ENCODE data around the gene LCE1C.

LCE1C gene, protein sequence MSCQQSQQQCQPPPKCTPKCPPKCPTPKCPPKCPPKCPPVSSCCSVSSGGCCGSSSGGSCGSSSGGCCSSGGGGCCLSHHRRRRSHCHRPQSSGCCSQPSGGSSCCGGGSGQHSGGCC

DNA sequence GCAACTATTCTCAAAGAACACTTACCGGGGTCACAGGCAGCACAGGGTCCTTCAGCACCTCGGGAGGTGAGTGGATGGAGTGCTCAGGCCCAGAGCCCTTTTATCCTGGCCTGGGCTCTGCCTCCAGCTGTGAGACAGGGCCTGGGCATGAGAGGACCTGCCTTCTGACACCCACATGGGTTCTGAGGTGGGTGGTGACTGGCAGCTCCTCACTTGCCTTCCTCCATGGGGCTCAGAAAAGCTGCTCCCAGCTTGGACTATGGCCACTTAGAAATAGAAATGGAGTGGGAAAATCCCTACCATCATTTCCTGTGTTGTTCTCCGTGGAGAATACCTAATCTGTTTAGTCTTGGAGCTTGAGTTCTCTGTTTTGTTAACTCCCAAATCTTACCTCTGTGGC, at the start of gene LCE1C:
TSS of gene LCE1C (minus strand) at position 76 of the 400 bp plus-strand sequence. CDS start 1,173 bp downstream, outside the sequence.
- DNase-seq = no peak

DNA sequence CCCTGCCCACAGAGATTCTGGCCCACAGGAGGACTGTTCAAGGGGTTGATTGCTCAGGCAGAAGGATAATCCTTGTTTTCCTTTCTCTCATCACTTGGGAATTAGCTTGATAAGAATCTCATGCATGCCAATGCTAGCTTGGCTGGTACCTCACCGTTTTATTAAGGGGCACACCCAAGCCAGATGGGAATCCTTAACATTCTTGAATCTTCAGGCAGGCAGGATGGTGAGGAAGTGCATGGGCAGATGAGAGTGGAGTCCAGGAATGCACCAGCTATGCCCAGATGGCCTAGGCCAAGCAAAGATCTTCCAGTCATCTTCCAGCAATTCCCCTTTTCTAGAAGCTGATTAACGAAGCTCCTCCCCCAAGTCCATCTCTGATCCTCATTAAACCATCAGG, 49.2 kb upstream of the LCE1C start:
- DNase-seq = no peak

DNA sequence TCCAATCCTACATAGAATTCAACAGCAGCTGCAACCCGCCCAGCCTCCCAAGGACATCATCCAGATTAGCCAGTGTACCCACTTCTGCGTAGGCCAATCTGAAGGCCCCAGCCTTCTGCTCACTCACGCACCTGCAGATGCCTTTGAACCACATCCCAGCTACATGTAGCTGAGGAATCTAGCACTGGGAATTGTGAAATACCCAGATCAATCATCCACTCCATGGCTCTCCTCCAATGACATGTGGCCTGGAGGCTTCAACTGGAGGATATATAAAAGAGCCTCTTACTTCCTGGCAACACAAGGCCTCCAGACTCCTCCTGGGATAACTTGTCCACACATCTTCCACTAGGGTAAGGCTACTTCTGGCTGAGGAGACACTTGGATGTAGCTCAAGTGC, 36.1 kb upstream of the LCE1C start, which contains the start of gene LCE6A:
TSS of gene LCE6A (plus strand) at position 301 of the 400 bp plus-strand sequence. CDS start 665 bp downstream, outside the sequence.
- DNase-seq = no peak

DNA sequence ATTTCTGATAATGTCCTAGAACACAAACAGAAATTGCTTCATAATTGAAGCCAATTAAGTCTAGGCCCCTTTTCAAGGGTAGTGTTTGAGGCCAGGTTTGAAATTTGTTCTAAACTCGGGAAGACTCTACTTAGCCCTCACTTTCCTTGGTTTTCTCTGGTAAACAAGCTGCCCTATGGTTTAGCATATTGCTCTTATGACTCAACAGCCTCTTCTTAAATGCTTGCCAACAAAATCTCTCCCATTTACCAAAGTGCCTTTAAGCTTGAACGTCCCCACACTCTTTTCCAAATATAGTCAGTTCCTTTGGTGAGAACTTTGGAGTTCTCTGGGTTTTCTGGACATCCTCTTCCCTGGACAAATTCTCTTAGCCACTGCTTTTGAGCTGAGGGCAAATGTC, 30.4 kb upstream of the LCE1C start:
- DNase-seq = no peak

DNA sequence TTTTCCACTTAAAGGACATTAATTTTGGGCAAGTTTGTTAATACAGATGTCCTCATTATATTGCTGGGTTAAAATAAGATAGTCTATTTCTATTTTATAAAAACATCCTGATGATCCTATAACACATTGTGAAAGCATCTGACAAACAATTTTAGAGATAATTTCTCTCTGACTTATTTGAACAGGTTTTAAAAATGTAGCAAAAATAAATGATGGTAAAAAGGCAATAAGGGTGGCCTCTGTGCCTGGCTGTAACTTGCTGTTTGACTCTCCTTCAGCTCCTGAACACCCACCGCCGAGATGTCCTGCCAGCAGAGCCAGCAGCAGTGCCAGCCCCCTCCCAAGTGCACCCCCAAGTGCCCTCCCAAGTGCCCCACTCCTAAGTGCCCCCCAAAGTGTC, 20.7 kb upstream of the LCE1C start, which contains the start of gene LCE1A:
TSS of gene LCE1A (plus strand) at position 301 of the 400 bp plus-strand sequence. CDS start at position 301, 0 bp downstream.
- DNase-seq = no peak

DNA sequence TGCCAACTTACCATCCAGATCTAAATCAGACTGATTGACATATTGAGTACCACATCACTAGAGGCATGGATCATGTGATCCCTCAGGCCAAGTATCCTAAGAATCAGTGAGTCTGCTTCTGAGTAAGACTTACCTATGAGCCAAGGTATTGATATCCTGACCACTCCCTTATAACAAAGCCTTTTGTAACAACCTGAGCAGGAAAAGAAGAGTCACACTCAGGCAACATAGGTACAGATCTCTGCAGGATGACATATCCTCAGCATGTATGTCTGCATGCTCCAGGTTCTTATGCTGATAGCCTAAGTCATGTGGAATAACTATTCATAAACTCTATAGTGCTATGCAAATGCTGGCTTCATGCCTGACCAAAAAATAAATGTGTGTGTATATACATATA, 18.5 kb upstream of the LCE1C start:
- no peak for DNase-seq

DNA sequence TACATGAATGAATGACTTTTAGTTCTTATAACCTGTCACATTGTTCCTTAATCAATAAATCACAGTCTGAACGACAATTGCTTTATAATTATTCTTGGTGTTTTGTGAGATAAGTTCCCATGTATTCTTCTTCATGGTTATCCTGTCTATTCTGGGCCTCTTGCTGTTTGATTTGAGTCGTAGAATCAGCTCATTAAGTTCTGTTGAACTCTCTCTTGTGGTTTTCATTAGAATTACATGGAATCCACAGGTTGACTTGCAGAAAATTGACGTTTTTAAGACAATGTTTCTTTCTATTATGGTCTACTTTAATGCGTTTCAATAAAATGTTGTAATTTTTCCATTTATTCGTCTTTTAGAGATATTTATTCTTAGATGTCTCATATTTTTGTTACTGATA, 16.8 kb upstream of the LCE1C start:
- no peak for DNase-seq

DNA sequence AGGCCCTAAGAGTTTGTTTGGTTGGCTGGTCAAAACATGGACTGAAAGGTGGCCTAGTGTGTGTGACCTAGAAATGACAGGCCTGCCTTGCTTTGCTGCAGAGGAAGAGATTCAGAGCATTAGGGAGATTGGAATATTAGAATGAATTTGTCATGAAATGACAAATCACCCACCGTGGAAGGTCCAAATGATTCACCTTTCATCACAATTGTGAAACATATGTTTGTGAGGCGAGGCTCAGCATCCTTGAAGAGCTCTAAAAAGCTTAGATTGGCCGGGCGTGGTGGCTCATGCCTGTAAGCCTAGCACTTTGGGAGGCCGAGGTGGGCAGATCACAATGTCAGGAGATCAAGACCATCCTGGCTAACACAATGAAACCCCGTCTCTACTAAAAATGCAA, 10.9 kb upstream of the LCE1C start:
- DNase-seq = no peak

DNA sequence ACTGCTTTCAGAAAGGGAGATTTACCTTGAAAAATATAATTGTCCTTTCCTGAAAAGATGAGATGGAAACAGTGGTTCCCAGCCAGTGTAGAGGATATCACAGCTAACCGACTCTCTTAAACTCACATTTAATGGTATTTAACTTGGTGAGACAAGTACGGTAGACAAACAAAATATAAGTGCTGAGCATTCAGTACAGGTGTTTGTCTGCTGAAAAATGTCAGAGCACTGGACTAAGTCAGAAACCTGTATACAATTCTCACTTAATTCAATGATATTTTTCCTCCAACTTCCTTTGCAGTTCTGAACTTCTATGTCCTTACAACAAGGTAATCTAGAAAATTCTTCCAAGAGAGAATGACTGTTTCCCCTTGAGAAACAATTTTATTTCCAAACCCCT, 5.2 kb upstream of the LCE1C start, which contains the start of gene LCE1B:
TSS of gene LCE1B (plus strand) at position 301 of the 400 bp plus-strand sequence. CDS start 476 bp downstream, outside the sequence.
- no peak for DNase-seq

DNA sequence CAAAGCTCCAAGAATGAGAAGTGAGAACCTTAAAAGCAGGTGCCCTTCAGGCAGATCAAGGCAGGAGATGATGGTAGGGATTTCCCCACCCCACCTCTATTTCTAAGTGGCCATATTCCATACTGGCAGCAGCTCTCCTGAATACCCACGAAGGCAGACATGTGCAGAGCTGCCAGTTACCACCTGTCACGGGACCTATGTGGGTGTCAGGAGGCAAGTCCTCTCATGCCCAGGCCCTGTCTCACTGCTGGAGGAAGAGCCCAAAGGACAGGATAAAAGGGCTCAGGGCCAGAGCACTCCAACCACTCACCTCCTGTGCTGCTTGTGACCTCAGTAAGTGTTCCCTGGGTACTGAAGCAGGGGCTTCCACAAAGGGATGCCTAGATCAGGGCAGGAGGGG, 4.6 kb upstream of the LCE1C start:
- no peak for DNase-seq

DNA sequence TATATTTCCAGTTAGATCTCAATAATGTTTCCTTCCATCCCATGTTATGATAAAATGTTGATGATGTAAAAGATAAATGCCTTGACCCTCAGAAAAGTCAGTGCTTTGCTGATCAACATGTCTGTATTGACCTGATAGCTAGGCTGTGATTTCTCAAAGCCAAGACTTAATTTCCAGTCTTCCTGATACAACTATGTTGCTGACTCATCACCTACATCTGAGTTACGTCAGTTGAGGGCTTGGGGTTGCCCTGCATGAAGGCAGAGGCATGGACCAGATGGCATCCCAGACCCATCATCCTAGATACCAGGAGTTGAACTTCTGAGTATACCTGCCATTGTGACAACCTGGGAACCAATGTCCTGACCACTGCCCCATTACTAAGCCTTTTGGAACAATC, 5.1 kb downstream of the LCE1C start:
- DNase-seq = no peak

DNA sequence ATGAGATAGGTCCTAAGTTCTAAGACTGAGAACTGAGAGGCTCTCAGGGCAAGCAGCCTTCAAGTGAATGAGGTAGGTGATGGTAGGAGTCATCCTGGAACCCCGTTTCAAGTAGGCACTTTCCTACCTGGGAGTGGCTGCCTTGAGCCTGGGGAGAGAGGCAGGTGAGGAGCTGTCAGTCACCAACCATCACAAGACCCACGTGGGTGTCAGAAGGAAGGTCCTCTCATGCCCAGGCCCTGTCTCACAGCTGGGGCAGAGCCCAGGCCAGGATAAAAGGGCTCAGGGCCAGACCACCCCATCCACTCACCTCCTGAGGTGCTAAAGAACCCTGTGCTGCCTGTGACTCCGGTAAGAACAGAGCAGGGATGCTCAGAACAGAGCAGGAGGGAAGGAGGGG, 10.0 kb downstream of the LCE1C start, which contains the start of gene LCE1D:
TSS of gene LCE1D (plus strand) at position 301 of the 400 bp plus-strand sequence. CDS start 1,074 bp downstream, outside the sequence.
- no peak for DNase-seq

DNA sequence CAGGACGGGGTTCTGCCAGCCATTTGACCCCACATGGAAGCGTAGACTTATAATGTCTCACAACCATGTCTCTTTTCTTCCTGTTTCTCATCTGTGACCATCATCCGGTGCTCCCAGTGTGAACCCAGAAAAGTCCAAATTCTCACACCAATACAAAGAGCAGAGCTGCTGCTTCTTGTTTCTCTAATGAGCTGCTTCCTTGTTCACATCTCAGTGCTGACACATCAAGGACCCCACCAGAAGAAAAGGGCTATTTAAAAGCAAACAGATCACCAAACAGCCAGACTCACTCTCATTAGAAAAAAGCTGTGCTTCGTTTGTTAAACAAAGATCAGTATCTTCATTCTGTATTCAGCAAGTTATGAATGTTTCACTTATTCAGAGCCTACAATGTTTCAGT, 10.8 kb downstream of the LCE1C start:
- no peak for DNase-seq

DNA sequence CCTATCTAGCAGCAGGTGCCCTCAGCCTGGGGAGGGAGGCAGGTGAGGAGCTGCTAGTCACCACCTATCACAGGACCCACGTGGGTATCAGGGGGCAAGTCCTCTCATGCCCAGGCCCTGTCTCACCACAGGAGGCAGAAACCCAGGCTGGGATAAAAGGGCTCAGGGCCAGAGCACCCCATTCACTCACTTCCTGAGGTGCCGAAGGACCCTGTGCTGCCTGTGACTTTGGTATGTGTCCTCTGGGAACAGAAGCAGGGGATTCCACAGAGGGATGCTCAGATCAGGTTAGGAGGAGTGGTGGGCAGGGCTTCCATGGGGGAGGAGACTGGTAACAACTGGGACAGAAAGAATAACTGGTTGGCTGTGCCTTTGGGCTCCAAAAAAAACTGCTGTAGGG, 20.4 kb downstream of the LCE1C start, which contains the start of gene LCE1E:
TSS of gene LCE1E (plus strand) at position 181 of the 400 bp plus-strand sequence. CDS start 1,043 bp downstream, outside the sequence.
- no peak for DNase-seq

DNA sequence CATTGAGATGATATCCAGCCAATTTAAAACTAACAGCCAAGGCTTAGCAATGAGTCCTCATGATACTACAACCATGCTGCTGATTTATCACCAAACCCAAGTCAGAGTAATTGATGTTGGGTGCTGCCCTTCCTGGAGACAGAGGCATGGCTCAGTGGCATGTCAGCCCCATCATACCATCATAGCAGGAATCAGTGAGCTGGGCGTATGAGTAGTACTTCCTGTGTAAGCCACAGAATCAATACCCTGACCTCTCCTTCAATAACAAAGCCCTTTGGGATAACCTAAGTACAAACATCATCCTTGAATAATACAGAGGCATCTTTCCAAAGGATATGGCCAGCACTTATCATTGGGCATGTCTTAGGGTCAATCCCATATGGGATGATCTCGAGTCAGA, 23.4 kb downstream of the LCE1C start:
- no peak for DNase-seq

DNA sequence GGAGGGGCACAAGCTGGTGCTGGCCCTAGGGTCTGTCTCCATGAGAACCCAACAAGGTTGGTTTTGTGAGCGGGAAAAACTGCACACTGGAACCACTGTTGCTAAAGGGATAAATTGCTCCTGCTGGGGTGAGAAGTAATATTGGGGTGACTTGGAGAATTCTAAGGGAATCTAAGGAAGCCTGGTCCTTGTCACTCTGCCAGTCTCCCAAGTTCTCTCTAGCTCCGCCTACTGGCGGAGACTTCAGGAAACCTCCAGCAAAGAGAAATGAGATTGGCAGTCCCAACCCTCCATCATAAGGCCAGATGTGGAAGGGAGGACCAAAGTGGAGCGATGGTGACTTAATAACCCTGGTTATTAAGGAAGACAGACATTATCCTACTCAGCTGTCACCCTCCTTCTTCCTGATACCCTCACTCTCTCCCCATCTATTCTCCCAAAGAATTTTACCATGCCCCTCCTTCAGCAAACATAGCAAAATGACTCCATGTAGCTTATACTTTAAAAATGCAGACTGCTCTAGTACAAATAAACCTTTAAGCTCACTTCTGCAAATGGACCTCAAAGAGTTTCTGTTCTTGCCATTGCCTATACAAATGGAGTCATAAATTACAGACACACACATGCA, 28.8 kb downstream of the LCE1C start:
- no peak for DNase-seq

DNA sequence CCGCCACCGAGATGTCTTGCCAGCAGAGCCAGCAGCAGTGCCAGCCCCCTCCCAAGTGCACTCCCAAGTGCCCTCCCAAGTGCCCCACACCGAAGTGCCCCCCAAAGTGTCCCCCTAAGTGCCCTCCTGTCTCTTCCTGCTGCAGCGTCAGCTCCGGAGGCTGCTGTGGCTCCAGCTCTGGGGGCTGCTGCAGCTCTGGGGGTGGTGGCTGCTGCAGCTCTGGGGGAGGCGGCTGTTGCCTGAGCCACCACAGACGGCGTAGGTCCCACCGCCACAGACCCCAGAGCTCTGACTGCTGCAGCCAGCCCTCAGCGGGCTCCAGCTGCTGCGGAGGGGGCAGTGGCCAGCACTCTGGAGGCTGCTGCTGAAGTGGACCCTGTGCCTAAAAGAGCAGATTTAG, 30.1 kb downstream of the LCE1C start:
- no peak for DNase-seq

DNA sequence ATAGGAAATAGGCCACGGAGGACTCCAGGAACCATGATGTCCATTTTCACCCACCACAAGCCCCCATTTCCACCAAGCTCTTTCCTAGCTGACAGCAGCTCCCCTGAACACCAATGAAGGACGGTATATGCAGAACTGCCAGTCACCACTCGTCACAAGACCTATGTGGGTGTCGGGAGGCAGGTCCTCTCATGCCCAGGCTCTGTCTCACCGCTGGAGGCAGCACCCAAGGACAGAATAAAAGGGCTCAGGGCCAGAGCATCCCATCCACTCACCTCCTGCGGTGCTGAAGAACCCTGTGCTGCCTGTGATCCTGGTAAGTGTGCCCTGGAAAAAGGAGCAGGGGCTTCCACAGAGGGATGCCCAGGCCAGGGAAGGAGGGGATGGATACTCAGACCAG, 31.6 kb downstream of the LCE1C start, which contains the start of gene LCE1F:
TSS of gene LCE1F (plus strand) at position 266 of the 400 bp plus-strand sequence. CDS start 1,232 bp downstream, outside the sequence.
- no peak for DNase-seq

DNA sequence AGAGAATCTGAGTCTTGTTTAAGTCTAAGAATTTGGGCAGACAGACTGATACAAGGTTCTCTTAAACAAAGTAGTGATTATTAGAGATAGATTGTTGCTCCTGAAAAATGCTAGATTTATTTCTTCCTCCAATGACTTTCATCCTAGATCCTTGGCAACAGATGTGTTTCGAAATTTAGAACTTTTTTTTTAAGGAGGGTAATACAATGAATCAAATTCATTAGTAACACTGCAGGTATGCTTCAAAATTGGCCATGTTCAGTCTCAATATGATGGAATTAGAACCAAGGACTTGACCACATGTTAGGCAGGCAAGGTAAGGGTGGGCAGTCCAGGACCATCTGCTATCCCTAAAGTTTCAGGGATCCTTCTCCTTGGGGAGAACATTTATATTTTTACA, 36.0 kb downstream of the LCE1C start:
- no peak for DNase-seq

DNA sequence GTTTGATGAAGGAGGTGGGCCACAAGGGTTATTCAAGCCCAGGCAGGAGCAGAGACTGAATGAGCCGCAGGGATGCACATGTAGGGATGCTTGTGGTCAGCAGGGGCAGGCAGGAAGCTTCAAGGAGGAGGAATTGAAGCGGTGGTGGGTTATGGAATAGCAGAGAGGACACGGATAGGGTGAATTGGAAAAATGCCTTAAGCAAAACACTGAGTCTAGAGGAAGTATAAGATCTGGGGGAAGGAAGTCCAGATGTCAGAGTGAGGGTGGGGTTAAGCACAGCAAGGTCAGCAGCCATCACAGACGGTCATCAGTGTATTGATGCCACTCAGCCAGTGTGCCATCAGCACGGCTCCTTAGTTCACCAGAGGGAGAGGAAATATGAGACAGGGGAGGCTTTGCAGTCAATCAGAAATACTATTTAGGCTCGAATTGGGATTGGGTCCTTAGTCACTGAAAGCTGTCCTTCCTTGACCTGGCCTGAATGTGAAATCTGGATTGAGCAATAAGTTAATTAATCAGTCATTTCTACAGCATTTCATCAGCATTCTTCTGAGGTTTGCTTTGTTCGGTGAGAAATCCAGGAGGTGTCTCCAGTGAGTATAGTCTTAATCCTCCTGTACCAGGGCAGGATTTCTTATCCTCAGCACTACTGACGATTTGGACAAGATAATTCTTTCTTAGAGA, 37.5 kb downstream of the LCE1C start:
- DNase-seq = no peak

DNA sequence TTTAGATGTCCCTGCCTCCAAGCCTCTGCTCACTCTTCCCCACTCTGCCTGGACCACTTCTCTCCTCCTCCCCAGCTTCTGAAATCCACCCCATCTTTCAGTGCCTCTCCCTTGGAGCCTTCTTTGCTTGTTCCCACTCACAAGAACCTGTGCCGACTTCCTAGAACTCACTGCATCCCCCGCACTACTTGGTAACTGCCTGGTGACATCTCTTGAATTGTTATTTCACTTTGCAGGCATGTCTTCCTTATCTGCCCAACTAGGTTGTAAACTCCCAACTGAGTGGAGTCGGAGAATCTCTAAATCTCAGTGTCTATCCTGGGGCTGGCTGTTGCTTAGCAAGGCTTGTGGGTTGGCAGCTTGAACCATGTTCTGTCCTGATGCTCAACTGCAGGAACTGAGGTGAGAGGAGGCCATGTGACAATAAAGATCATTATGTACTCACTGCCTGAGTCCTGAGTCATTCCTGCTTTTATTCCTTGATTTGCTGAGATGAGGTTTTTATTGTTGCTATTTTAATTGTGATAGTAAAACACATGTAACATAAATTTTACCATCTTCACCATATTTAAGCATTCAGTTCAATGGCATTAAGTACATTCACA, 44.7 kb downstream of the LCE1C start:
- no peak for DNase-seq

DNA sequence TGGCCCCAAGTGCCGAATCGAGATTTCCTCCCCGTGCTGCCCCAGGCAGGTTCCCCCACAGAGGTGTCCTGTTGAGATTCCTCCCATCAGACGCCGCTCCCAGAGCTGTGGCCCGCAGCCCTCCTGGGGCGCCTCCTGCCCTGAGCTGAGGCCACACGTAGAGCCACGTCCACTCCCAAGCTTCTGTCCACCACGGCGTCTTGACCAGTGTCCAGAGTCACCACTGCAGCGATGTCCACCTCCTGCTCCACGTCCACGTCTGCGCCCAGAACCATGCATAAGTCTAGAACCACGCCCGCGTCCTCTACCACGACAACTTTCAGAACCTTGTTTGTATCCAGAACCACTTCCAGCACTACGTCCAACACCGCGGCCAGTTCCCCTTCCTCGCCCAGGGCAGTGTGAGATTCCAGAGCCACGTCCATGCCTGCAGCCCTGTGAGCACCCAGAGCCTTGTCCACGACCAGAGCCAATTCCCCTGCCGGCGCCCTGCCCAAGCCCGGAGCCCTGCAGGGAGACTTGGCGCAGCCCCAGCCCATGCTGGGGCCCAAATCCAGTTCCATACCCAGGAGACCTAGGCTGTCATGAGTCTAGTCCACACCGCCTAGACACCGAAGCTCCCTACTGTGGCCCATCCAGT, 45.8 kb downstream of the LCE1C start:
- DNase-seq = no peak

All from eye (tissue), 1 donor.